ENCODE data around the gene PRKACA. TPM values are rescaled to one million over a fixed set of nuclear protein-coding genes. Genes with fewer than 3 reads are reported as not detected.

PRKACA gene
- total and polyA plus RNA-seq, 4 donors: 44.1 to 161 (median 111) TPM

GRCh38 chr19:14097532-14098151, 19.9 kb downstream of the PRKACA start:
- H3K27me3 ChIP-seq (ENCODE audit: control insufficient read depth, insufficient read depth, low read length): no peaks in the 10 kb centered on the region
- peaks cover 66% of the 10 kb centered on the region for H3K36me3 ChIP-seq (ENCODE audit: control insufficient read depth, insufficient read depth, low read length)
- no peaks in the 10 kb centered on the region for H3K4me1 ChIP-seq (ENCODE audit: control insufficient read depth, insufficient read depth, low read length)
- 79% methylated on average over 21 of the region's 21 CpGs for whole genome bisulfite sequencing (ENCODE audit: insufficient coverage)
- no peak overlapping the region for H3K27ac ChIP-seq (ENCODE audit: low read depth, low read length)
- no peak overlapping the region for H3K4me3 ChIP-seq (ENCODE audit: low read depth, low read length)
- no peaks in the 10 kb centered on the region for H3K9me3 ChIP-seq (ENCODE audit: control insufficient read depth, insufficient read depth, low read length)
- no peak for DNase-seq (ENCODE audit: low read depth in 4 of 6, low spot score in 6 of 6)

- Histone ChIP-seq H3K27ac (ENCODE audit: low read depth, low read length) (no peak overlapping the region), H3K36me3 (ENCODE audit: control insufficient read depth, insufficient read depth, low read length) (peaks cover 54% of the 10 kb centered on the region), H3K4me1 (ENCODE audit: control insufficient read depth, insufficient read depth, low read length) (peaks cover 9% of the 10 kb centered on the region), H3K9me3 (ENCODE audit: control insufficient read depth, insufficient read depth, low read length) (no peaks in the 10 kb centered on the region), H3K27me3 (ENCODE audit: control insufficient read depth, insufficient read depth, low read length) (no peaks in the 10 kb centered on the region), H3K4me3 (ENCODE audit: low read depth, low read length) (no peak overlapping the region)
- no peak for DNase-seq (ENCODE audit: low read depth in 4 of 6, low spot score in 6 of 6)
- 100% methylated on average over 4 of the region's 11 CpGs for WGBS (ENCODE audit: insufficient coverage)
Observed at GRCh38 chr19:14096272-14096992, 21.1 kb downstream of the PRKACA start.

- DNase-seq (ENCODE audit: low read depth in 4 of 6, low spot score in 6 of 6): no peak
- 88% methylated on average over 4 of the region's 7 CpGs for WGBS (ENCODE audit: insufficient coverage)
- no peak overlapping the region for H3K27ac ChIP-seq (ENCODE audit: low read depth, low read length)
Observed at GRCh38 chr19:14094854-14095253, 22.7 kb downstream of the PRKACA start.

GRCh38 chr19:14093117-14093823, 24.3 kb downstream of the PRKACA start:
- peaks cover 20% of the 10 kb centered on the region for H3K4me1 ChIP-seq (ENCODE audit: control insufficient read depth, insufficient read depth, low read length)
- no peaks in the 10 kb centered on the region for H3K27me3 ChIP-seq (ENCODE audit: control insufficient read depth, insufficient read depth, low read length)
- H3K9me3 ChIP-seq (ENCODE audit: control insufficient read depth, insufficient read depth, low read length): no peaks in the 10 kb centered on the region
- 97% methylated on average over 8 of the region's 9 CpGs for WGBS (ENCODE audit: insufficient coverage)
- H3K4me3 ChIP-seq (ENCODE audit: low read depth, low read length): no peak overlapping the region
- H3K27ac ChIP-seq (ENCODE audit: low read depth, low read length): no peak overlapping the region
- peaks cover 36% of the 10 kb centered on the region for H3K36me3 ChIP-seq (ENCODE audit: control insufficient read depth, insufficient read depth, low read length)
- no peak for DNase-seq (ENCODE audit: low read depth in 4 of 6, low spot score in 6 of 6)

More at GRCh38 chr19:14094854-14095253, 22.7 kb downstream of the PRKACA start:
- no peak overlapping the region for H3K4me3 ChIP-seq (ENCODE audit: low read depth, low read length)
- H3K36me3 ChIP-seq (ENCODE audit: control insufficient read depth, insufficient read depth, low read length): peaks cover 39% of the 10 kb centered on the region
- no peaks in the 10 kb centered on the region for H3K9me3 ChIP-seq (ENCODE audit: control insufficient read depth, insufficient read depth, low read length)
- peaks cover 11% of the 10 kb centered on the region for H3K4me1 ChIP-seq (ENCODE audit: control insufficient read depth, insufficient read depth, low read length)
- H3K27me3 ChIP-seq (ENCODE audit: control insufficient read depth, insufficient read depth, low read length): no peaks in the 10 kb centered on the region

GRCh38 chr19:14091813-14092462, 25.6 kb downstream of the PRKACA start:
- Histone ChIP-seq H3K4me1 (ENCODE audit: control insufficient read depth, insufficient read depth, low read length) (peaks cover 20% of the 10 kb centered on the region), H3K4me3 (ENCODE audit: low read depth, low read length) (peak overlapping the region; percentile 79), H3K36me3 (ENCODE audit: control insufficient read depth, insufficient read depth, low read length) (peaks cover 36% of the 10 kb centered on the region), H3K9me3 (ENCODE audit: control insufficient read depth, insufficient read depth, low read length) (no peaks in the 10 kb centered on the region), H3K27ac (ENCODE audit: low read depth, low read length) (peak overlapping the region; percentile 93), H3K27me3 (ENCODE audit: control insufficient read depth, insufficient read depth, low read length) (no peaks in the 10 kb centered on the region)
- 6% methylated on average over 9 of the region's 15 CpGs for WGBS (ENCODE audit: insufficient coverage)
- no peak for DNase-seq (ENCODE audit: low read depth in 4 of 6, low spot score in 6 of 6)

- no peaks in the 10 kb centered on the region for H3K9me3 ChIP-seq (ENCODE audit: control insufficient read depth, insufficient read depth, low read length)
- peak overlapping the region; percentile 93 for H3K27ac ChIP-seq (ENCODE audit: low read depth, low read length)
- H3K4me1 ChIP-seq (ENCODE audit: control insufficient read depth, insufficient read depth, low read length): peaks cover 20% of the 10 kb centered on the region
- WGBS (ENCODE audit: insufficient coverage): under 1% methylated on average over 60 of the region's 72 CpGs
- H3K36me3 ChIP-seq (ENCODE audit: control insufficient read depth, insufficient read depth, low read length): peaks cover 31% of the 10 kb centered on the region
- no peaks in the 10 kb centered on the region for H3K27me3 ChIP-seq (ENCODE audit: control insufficient read depth, insufficient read depth, low read length)
- DNase-seq (ENCODE audit: low read depth in 4 of 6, low spot score in 6 of 6): peak in 2 of 6 donors; percentile 71 to 78
- H3K4me3 ChIP-seq (ENCODE audit: low read depth, low read length): peak overlapping the region; percentile 79
Observed at GRCh38 chr19:14091081-14091812, 26.3 kb downstream of the PRKACA start.

GRCh38 chr19:14090509-14091080, 27.0 kb downstream of the PRKACA start, which contains the start of gene SAMD1:
Gene SAMD1 (minus strand): TSS chr19:14090751.
- Histone ChIP-seq H3K9me3 (ENCODE audit: control insufficient read depth, insufficient read depth, low read length) (no peaks in the 10 kb centered on the region), H3K27ac (ENCODE audit: low read depth, low read length) (peak within 1 kb of the TSS; percentile 93), H3K36me3 (ENCODE audit: control insufficient read depth, insufficient read depth, low read length) (peaks cover 28% of the 10 kb centered on the region), H3K27me3 (ENCODE audit: control insufficient read depth, insufficient read depth, low read length) (no peaks in the 10 kb centered on the region), H3K4me1 (ENCODE audit: control insufficient read depth, insufficient read depth, low read length) (peaks cover 20% of the 10 kb centered on the region), H3K4me3 (ENCODE audit: low read depth, low read length) (peak within 1 kb of the TSS; percentile 79)
- DNase-seq (ENCODE audit: low read depth in 4 of 6, low spot score in 6 of 6): peak in 4 of 6 donors; percentile 74 to 97 (median 88)
- WGBS (ENCODE audit: insufficient coverage): no CpG with 5 or more reads among the region's 65 CpGs

- Histone ChIP-seq H3K4me3 (ENCODE audit: low read depth, low read length) (peak overlapping the region; percentile 48), H3K27me3 (ENCODE audit: control insufficient read depth, insufficient read depth, low read length) (no peaks in the 10 kb centered on the region), H3K9me3 (ENCODE audit: control insufficient read depth, insufficient read depth, low read length) (no peaks in the 10 kb centered on the region), H3K27ac (ENCODE audit: low read depth, low read length) (no peak overlapping the region), H3K4me1 (ENCODE audit: control insufficient read depth, insufficient read depth, low read length) (peaks cover 20% of the 10 kb centered on the region), H3K36me3 (ENCODE audit: control insufficient read depth, insufficient read depth, low read length) (peaks cover 33% of the 10 kb centered on the region)
- DNase-seq (ENCODE audit: low read depth in 4 of 6, low spot score in 6 of 6): peak in 2 of 6 donors; percentile 77 to 80
- WGBS (ENCODE audit: insufficient coverage): under 1% methylated on average over 124 of the region's 142 CpGs
Observed at GRCh38 chr19:14089662-14090508, 27.7 kb downstream of the PRKACA start.
